Activated CD8-positive, alpha-beta memory T cell treated with anti-CD3 and anti-CD28 coated beads, Interleukin-2, amount 50 U/mL, for 4 hours (primary cell): ENCODE data around the gene IMP4.

Source experiments
- DNase-seq: peaks from one replicate; pipeline ENCODE4 v3.0.0-alpha.2; 2020

IMP4 gene

DNA sequence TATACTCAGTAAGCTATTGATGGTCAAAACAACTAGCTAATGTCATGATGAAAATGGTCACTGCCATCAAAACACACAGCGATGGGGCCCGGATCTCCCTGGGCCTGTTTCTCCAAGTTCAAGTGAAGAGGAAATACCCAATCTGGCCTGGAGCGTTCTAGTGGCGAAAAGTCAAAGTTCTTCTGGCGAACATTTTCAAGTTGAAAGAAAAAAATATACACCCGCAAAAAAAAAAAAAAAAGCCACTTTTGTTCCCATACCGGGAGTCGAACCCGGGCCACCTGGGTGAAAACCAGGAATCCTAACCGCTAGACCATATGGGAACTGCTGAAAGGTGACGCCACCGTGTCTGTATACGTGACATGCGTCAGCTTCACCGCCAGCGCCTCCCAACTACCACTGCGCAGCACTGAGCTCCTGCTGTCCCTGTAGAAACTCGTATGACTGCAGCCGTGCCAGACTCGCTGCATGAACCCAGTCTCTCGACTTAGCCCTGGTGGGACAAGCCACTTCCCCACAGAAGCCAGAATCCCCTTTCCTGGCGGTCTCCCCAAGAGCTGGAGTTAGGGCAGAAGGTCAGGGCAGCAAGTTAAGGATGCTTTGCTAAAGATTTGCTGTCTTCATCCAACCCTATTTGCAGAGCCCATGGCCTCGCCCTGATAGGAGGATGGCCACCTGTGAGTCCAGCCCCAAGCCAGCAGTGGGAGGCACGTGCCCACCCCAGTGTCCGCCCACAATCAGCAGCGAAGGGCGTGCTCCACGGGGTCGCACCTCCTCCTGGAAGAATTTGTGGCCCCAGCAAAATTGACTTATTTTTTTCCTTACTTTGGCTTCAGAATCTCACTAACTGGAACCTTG, 5.6 kb upstream of the IMP4 start:
- no peak for DNase-seq

DNA sequence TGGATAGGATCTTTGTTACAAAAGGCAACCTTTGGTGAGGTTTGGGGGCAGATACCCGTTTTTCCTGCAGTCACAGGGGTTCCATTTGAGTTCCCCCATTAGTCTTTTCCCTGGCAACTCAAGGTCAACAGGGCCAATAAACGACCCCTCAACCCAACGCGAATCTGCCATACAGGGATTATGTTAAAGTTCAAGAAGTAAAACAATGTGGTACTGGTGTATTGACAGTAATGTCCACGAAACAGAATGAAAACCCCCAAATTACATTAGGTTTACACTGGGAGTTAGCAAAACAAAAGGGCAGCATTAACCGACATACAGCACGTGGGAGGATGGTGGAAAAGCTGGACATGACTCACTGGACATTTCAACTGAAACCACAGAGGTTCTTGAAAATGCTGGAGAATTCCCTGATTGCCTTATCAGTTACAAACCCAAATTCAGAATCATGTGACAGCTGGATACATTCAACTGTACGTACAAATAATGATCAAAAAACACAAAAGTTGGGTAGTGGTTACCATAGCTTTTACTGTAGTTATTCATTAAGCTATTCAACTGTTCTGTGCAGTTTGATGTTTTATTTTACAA, 4.9 kb upstream of the IMP4 start:
- DNase-seq = no peak

DNA sequence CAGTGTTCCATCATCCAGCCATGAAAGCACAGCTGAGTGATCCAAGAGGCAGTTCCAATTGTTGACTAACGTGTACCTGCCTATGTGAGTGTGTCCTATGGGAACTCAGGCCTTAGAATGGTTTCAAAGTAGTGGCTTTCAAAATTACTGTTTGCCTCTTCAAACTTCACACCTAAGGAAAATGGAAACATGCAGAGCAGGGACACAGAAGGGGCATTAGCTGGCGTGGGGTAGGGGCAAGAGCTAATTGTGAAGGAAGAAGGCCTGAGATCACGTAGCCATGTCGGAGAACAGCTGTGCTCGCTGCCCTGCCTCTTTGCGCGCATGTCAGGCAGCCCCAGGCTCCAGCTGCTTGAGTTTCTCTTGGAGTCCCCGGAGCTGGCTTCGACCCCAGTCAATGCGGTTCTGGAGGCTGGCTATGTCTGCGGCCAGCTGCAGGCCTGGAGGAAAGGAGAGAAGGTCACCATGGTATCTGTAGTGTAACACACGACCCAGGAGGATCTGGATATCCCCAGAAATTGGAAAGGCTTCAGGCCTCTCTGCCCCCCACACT, 3.8 kb upstream of the IMP4 start:
- DNase-seq = no peak

DNA sequence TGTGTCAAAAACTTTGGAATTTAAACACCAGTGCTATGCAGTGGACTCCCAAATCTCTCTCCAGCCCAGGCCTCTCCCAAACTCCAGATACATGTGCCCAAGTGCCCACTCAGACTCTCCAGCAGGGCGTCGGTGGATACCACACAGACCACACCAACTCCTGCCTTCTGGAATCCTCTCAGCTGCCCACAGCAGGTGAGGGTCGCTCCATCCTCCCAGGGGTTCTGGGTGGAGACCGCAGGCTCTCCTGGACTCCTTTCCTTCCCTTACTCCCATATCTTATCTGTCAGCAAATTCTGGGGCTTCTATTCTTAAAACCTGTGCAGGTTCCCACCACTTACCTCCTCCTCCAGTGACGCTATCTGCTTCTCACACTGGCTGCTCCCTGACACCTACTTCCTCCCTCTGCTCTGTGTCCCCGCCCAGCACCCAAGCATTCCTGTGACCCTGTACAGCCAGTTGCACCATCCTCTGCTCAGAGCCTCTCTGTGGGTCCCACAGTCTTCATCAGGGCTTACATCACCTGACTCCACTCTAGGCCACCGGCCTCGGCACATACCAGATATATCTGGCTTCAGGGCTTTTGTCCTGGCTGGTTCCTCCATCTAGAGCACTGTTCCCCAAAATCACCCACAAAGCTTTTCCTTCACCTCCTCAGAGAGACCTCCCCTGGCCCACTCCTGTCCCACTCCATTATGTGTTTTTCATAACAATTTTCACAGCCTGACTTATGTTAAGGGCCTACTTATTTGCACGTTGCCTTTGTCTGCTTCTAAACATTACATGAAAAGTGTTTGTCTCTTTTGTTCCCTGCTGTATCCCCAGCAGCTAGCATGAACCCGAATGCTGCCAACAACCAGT, 2.6 kb upstream of the IMP4 start:
- no peak for DNase-seq

DNA sequence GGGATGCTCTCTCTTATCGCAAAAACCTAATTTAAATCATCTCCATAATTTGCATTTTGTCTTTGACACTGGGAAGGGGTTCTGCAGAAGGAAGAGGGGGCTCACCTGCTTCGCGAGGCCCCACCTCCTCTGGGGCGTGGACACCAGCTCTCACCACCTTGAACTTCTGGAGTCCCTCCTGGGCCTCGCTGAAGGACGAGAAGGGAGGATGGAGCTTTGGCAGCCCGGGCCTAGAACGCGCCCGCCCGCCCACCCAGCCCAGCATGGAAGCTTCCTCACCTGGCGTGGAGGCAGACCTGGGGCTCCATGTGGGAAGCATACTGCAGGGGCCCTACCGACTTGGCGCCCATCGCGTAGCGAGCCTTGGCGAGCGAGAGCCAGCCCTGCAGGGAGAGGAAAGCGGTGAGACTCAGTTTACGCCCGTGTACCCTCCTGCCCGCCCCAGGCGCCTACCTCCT, 1.1 kb upstream of the IMP4 start:
- DNase-seq = no peak

DNA sequence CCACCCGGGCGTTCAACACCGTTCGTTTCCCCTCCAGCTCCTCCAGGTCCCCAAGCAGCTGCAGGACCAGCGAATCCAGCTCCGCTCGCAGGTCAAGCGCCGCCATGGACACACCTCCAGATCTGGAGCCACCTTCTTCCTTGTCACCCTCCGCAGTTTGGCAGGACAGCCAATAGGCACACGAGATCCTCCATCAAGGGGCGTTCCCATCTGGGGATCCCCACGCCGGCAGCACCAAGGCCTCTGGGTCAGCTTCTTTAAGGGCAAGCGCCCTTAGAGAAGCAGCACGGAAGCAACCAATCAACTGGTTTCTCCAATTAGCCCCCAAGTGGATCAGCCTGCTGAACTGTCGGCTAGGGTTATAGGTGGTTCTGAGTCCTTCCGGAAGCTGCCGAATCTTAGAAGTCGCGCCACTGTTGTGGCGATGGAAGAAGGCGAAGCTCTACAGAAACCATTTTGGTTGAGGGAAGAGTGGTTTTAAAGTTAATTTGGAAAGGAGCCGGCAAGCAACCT, 621 bp upstream of the IMP4 start:
- DNase-seq = peak; percentile 78

DNA sequence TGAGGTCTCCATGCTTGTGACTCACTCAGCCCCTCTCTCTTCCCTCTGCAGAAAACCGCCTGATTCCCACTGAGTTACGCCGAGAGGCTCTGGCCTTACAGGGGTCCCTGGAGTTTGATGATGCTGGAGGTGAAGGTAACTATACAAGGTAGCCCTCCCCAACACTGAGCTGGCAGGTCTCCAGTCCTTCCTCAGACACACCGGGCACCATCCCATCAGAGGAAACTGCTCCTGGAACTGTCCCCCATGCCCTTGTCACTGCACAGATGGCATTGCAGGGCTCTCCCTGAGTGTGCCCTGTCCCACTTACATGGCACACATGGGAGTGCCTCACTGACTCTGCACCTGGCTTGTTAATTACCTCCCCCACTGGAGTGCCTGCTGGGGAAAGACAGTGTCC, 1.9 kb downstream of the IMP4 start:
- no peak for DNase-seq

DNA sequence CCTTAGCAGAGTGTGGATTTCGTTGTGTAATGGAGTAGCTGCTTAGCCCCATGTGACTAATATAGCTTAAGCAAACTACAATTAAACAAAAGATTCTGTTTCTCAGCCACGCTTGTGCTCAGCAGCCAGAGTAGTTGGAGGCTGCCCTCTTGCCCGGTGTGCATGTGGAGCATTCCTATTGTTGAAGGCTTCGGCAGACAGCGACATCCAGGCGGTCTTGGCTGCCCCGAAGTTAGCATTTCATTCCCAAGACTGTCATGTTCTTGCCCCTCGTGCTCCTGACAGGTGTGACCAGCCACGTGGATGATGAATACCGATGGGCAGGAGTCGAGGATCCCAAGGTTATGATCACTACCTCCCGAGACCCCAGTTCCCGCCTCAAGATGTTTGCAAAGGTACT, 2.4 kb downstream of the IMP4 start:
- DNase-seq = no peak

DNA sequence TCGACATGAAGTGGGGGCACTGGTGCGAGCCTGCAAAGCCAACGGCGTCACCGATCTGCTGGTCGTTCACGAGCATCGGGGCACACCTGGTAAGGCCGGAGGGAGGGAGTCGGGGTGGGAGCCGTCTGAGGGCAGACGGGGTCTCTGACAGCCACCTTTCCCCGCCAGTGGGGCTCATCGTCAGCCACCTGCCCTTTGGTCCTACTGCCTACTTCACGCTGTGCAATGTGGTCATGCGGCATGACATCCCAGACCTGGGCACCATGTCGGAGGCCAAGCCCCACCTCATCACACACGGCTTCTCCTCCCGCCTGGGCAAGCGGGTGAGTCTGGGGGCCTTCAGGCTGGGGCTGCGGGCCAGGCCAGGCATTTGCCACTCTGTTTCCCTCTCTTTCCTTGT, 2.9 kb downstream of the IMP4 start:
- no peak for DNase-seq

DNA sequence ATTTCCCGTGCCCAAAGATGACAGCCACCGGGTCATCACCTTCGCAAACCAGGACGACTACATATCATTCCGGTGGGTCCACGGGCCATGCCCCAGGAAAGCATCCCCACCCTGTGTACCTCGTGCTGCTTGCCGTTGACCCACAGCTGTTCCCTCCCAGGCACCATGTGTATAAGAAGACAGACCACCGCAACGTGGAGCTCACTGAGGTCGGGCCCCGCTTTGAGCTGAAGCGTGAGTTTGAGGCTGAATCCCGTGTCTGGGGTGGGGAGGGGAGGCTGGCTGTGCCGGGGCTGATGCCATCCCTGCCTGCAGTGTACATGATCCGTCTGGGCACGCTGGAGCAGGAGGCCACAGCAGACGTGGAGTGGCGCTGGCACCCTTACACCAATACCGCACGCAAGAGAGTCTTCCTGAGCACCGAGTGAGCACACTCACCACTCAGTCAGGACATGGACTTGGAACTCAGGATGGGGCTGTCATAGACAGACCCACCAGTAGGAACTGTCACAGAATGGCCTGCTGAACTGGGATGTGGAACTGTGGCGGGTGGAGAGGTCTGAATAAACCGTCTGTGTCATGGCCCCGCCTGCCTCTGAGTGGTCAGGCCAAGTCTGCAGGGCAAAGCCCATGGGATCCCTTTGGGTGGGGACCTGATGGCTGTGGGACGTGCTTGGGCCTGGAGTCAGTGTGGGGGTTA, 3.5 kb downstream of the IMP4 start:
- no peak for DNase-seq

DNA sequence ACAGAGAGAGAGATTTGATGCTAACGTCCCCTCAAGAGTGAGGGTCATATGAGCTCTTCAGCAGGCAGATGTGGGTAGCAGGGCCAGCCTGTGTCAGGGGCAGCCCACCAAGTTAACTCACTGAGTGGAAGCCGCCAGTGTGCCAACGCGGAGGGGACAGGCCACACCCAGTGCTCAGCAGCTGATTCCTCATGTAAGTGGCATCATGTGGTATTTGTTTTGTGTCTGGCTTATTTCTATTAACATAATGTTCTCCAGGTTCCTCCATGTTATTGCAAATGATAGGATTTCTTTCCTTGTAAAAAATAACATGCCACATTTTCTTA, 4.0 kb downstream of the IMP4 start:
- no peak for DNase-seq

DNA sequence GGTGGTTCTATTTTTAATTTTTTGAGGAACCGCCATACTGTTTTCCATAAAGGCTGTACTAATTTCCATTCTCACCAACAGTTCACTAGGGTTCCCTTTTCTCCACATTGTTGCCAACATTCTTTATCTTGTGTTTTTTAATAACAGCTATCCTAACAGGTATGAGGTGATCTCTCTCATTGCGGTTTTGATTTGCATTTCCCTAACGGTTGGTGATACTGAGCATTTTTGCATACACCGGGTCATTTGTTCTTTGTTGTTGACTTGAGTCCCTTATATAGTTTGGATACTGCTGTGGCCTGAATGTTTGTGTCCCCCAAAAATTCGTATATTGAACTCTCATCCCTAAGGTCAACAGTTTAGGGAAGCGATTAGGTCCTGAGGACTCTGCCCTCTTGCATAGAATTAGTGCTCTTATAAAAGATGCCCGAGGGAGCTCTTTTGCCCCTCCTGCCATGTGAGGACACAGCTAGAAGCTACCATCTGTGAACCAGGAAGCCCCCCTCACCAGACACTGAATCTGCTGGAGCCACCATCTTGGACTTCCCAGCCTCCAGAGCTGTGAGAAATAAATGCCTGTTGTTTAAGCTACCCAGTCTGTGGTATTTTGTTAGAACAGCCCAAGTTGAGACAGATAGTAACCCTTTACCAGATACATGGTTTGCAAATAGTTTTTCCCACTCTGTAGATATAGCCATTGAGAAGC, 4.7 kb downstream of the IMP4 start:
- no peak for DNase-seq

DNA sequence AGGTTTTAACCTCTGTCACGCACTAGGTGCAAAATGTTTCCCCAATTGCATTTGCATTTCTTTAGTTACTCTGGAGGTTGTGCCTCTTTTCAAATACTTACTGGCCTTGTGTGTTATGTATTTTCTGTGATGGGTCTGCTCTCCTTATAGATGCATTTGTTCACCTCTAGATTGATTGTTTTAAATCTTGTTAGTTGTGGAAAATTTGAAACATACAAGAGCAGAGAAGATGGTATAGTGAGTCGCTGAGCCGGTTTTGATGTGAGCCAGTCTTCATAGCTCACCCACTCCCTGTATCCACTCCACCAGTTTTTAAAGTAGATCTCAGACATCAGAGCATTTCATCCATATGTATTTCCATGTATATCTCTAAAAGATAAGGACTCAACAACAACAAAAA, 6.5 kb downstream of the IMP4 start:
- no peak for DNase-seq

DNA sequence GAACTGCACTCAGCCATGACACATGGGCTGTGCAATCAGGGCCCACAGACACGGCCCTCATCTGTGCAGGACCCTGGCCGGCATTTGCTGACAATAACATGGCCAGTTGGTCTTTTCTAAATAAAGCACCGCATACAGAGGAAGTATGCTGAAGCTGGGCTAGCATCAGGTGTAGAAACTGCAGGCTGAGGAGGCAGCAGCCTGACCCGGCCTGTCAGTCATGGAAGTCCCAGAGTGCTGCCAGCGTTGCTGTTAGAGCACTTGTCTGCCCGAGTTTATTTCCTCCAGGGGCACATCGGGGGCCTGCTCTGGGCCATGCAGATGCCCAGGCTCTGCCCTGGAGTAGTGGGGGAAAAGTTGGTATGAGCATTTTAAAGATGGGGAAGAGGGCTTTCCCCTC, 9.0 kb downstream of the IMP4 start:
- no peak for DNase-seq

DNA sequence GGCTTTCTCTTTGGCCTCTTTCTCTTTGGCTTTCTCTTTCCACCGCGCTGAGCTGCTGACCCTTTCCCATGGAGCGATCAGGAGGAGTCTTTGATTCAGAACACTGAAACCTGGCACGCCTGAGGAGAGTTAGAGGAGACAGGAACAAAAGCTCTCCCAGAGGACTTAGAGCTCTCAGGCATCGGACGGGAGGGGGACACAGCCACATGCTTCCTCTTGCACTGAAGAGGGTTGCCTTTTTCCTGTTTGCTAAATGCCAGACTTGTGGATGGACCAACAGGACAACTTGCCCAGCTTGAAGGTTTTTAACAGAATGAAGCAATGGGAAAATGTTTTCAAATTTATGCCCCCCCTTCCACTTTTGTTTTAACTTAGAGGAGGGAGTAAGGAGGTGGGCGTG, 9.5 kb downstream of the IMP4 start:
- DNase-seq = no peak

DNA sequence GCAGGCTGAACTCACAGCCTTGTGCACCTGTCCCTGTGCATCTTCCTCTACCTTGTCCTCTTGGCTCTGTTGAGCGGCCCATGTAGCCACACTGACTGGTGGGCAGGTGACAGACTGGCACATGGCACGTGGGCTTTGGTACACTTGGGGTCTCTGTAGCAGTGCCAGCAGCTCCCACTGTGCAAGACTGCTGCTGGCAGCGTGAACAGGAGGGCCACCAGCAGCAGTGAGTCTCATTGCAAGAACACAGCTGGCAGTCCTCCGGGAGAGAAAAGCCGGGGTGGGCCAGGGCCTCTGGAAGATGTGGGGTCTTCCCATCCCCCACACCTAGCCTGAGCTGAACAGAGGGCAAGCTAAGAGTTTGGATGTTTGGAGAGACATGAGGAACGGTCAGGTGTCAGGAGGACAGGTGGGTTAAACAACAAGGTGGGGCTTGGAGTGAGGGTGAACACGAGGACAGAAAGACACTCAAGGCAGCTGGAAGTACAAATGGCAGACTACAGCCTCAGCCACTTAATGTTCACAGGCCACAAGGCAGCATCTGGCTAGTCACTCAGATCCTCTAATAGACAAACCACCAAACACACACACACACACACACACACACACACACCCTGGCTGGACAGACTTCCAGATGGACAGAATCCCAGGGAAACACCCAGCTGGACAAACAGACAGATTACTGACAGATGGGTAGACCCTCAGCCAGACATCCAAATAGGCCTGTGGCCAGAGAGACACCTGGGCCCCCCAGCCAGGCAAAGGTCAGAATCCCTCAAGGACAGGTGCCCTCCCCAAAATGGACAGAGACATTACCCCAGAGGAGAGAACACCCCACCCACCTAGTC, 10.8 kb downstream of the IMP4 start:
- DNase-seq = no peak

DNA sequence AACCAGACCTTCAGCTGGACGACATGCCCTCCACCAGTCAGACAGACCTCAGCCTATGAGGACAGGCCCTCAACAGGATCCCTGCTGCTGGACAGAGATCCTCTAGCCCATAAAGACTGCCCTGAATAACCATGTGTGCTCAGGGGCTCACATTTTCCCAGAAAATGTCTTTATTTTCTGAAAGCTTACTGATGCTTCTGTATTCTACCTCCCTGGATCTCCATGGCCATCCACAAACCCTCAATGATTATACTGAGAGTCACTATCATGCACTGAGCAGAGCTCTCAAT, 11.4 kb downstream of the IMP4 start:
- DNase-seq = no peak

DNA sequence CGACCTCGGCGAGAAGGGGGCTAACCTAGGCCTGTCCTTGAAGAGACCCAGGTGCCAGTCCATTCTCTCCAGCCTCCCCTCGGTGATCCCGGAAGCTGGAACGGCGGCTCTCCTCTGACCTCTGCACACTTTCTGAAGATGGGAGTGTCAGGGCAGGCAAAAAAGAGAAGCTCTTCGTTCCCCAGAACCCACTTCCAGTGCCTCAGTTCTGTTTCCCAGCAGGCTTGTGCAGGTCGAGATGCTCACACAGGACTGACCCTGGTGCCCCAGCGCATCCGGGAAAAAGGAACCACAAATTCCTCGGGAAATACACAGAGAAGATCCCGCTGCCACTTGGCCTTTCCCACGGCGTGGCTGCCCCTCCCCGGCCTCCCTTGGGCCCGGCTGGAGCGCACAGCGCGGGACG, 12.5 kb downstream of the IMP4 start:
- DNase-seq = no peak

DNA sequence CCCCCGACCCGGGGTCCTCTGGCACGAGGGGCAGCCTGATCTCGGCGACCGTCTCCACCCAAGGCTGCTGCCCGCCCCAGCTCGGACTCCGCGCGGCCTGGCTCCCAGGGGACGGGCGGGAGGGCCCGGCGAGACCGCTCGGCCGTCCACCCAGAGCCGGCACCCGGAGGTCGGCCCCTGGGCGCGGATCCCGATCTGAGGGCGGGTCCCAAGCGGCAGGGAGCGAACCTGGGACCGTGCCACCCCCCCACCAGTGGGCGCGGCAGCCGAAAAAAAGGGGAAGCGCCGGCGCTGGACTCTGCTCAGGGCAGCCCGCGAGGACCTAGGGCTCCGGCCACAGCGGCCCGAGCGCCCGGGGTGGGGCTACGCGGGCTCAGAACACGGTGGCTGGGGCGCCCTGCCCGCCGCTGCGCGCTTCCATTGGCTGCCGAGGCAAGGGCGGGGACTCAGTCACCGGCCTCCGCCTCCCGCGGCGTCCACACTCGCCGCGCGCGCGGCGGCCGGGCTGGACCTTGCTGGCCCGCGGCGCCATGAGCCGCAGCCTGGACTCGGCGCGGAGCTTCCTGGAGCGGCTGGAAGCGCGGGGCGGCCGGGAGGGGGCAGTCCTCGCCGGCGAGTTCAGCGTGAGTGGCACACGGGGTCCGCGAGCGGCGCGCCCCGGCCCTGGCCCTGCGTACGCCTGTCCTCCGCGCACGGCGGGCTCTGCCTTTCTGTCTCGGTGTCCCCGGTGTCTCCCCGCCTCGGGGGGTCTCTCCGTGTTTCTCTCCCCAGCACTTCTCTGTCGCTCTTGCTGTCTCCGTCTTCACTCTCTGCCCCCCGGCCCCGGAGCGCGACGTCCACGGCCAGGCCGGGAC, 13.1 kb downstream of the IMP4 start, which contains the start of gene PTPN18:
Gene PTPN18, plus strand, starts transcription at position 479 of the 854 bp plus-strand sequence. Its CDS starts 52 bp downstream, at position 531.
- peak; percentile 63 for DNase-seq

DNA sequence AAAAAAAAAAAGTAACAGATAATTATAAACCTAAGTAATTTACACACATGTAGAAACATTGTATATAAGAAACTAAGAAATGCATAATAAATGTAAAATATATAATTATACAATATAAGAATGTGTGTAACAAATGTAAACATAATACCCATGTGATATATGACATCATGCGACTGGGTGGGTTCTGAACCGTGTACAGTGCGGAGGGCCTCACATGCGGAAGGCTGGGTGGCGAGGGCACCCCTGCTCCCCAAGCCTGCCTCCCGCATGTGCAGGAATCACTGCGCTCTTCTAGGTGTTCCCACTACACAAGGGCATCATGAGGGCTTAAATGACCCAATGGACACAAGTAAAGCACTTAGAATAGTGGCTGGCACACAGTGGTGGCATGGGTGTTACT, 15.2 kb downstream of the IMP4 start:
- no peak for DNase-seq
